GM12878 (cell line): ENCODE measurements around the gene MYCBP2. TPM values are rescaled to one million over a fixed set of nuclear protein-coding genes. Genes with fewer than 3 reads are reported as not detected.

Source experiments
- ATAC-seq: fragments of 200-7000 bp; cut with Tn5 transposase; 3 replicates; pipeline ENCODE4 v1.9.1; 2020; ENCODE audit warnings: mild to moderate bottlenecking, moderate library complexity
- BruUV-seq: library from RNA; stranded (reverse); fragments of 400-500 nt; replicated peaks from 2 replicates; lab custom pipeline; 2021; lab: Mats Ljungman, UMichigan
- CTCF ChIA-PET: fragments of 300-600 bp; sonication (Branson Sonifier 250); formaldehyde crosslinking; extraction: SDS; loops from one replicate; lab custom pipeline; 2021; ENCODE audit warnings: inconsistent platforms; lab: Yijun Ruan, JAX
- POLR2A ChIA-PET: fragments of 350-600 bp; formaldehyde crosslinking; extraction: SDS; loops from one replicate; lab custom pipeline; 2021; ENCODE audit warnings: inconsistent platforms; lab: Charles Lee
- RAD21 ChIA-PET: fragments of 300-600 bp; sonication (Branson Sonifier 250); formaldehyde crosslinking; loops from one replicate; lab custom pipeline; 2023; ENCODE audit warnings: antibody characterized with exemption; ENCODE audit not compliant: unreplicated experiment; lab: Charles Lee
- SMC1A ChIA-PET: fragments of 300-600 bp; sonication (Branson Sonifier 250); formaldehyde crosslinking; loops from one replicate; lab custom pipeline; 2023; ENCODE audit not compliant: unreplicated experiment, uncharacterized antibody; lab: Charles Lee
- DNase-seq: peaks from one replicate; pipeline ENCODE4 v3.0.0-alpha.2; 2011; ENCODE audit warnings: low read depth, low spot score
- FAIRE-seq: peaks from 3 replicates; lab custom pipeline; 2011; peaks lifted over from hg19 to GRCh38; lab: Jason Lieb, UNC
- H2AFZ ChIP-seq: 2 replicates; pipeline ENCODE4 v1.6.0; 2011; ENCODE audit warnings: low read depth, low read length, control low read depth; ENCODE audit not compliant: control insufficient read depth
- H3K27ac ChIP-seq: 2 replicates; pipeline ENCODE4 v1.5.1; 2011; ENCODE audit warnings: control low read depth; ENCODE audit not compliant: control insufficient read depth, insufficient read depth
- H3K27me3 ChIP-seq, 2 experiments: replicated peaks in 1 of 2; 2 replicates each; pipeline versions ENCODE4 v1.6.0 to v1.6.1; 2011; ENCODE audit warnings: low read length in 1 of 2; ENCODE audit not compliant: control insufficient read depth in 2 of 2, insufficient read depth in 2 of 2
- H3K36me3 ChIP-seq, 2 experiments: 2 replicates each; pipeline ENCODE4 v1.5.1; 2011; ENCODE audit warnings: low read length in 1 of 2; ENCODE audit not compliant: control insufficient read depth in 2 of 2, insufficient read depth in 2 of 2
- H3K4me1 ChIP-seq: 2 replicates; pipeline ENCODE4 v1.6.1; 2011; ENCODE audit warnings: mild to moderate bottlenecking, low read length, moderate library complexity, mixed read lengths; ENCODE audit not compliant: control insufficient read depth, insufficient read depth
- H3K4me2 ChIP-seq: 2 replicates; pipeline ENCODE4 v1.6.0; 2011; ENCODE audit warnings: control low read depth; ENCODE audit not compliant: control insufficient read depth, insufficient read depth
- H3K4me3 ChIP-seq: fragments of 200-600 bp; sonication (generic); 2 replicates; pipeline ENCODE4 v1.5.1; 2016
- H3K79me2 ChIP-seq: 2 replicates; pipeline ENCODE4 v1.6.0; 2011; ENCODE audit warnings: low read length; ENCODE audit not compliant: control insufficient read depth, insufficient read depth
- H3K9ac ChIP-seq: 2 replicates; pipeline ENCODE4 v1.8.0; 2011; ENCODE audit warnings: low read length, control low read depth, mixed read lengths; ENCODE audit not compliant: control insufficient read depth, insufficient read depth
- H3K9me3 ChIP-seq: replicated peaks from 3 replicates; pipeline ENCODE4 v1.5.1; 2011; ENCODE audit warnings: mild to moderate bottlenecking, low read length; ENCODE audit not compliant: control insufficient read depth, insufficient read depth
- H4K20me1 ChIP-seq: 2 replicates; pipeline ENCODE4 v1.6.0; 2011; ENCODE audit not compliant: control insufficient read depth, insufficient read depth
- ATF7 ChIP-seq: fragments of 450-650 bp; IDR thresholded peaks from 2 replicates; pipeline ENCODE4 v1.6.1; 2016; ENCODE audit warnings: low read depth, mild to moderate bottlenecking
- FOXM1 ChIP-seq: IDR thresholded peaks from 2 replicates; pipeline ENCODE4 v1.6.1; 2012; ENCODE audit warnings: low read depth, mild to moderate bottlenecking, inconsistent platforms, low read length, moderate library complexity
- ZNF24 ChIP-seq: fragments of 450-650 bp; IDR thresholded peaks from 2 replicates; pipeline ENCODE4 v1.6.1; 2017; ENCODE audit warnings: antibody characterized with exemption, mild to moderate bottlenecking
- WGBS: methylation state at CpG from one replicate; pipeline ENCODE4 v1.1.6; 2016; ENCODE audit warnings: low lambda C conversion rate; ENCODE audit not compliant: insufficient replicate concordance, insufficient coverage; ENCODE audit errors: missing lambda C conversion rate; 5-methylcytosine and 5-hydroxymethylcytosine counted together
- in situ Hi-C: fragments of 300-500 bp; cut with MboI; formaldehyde crosslinking; loops from 9 replicates; pipeline ENCODE4 v1.14.3; 2018; ENCODE audit warnings: mixed read lengths
- intact Hi-C: fragments of 100-400 bp; cut with micrococcal nuclease; formaldehyde crosslinking; loops from one replicate; pipeline ENCODE4 v1.14.2; 2022; ENCODE audit not compliant: unreplicated experiment
- polyA plus RNA-seq, 11 experiments: library from polyadenylated mRNA; depleted of rRNA in 4 of 11; unstranded in 6 of 11; stranded (reverse) in 5 of 11; fragments of >200 nt; fragmentation: Nextera tagmentation in 4 of 11; fragmentation: Illumina TruSeq in 1 of 11; extraction: Ambion mirVana in 4 of 11; extraction: Trizol in 1 of 11; gene quantifications; 1 replicate in 1 of 11; 2 replicates in 10 of 11; pipeline versions ENCODE4 v1.2.1 to v1.2.3, GENCODE V29; 2011 to 2016; ENCODE audit warnings: inconsistent platforms in 2 of 11, missing spikeins in 2 of 11, low read depth in 1 of 11
- total RNA-seq, 4 experiments: library from RNA; depleted of rRNA in 3 of 4; stranded (reverse); fragments of >200 nt in 3 of 4; fragmentation: Illumina TruSeq in 1 of 4; extraction: Trizol in 1 of 4; gene quantifications; 2 replicates each; pipeline versions ENCODE4 v1.2.1 to v1.2.3, GENCODE V29; 2013 to 2021

MYCBP2 gene
- total and polyA plus RNA-seq, 10 of the 15 experiments (the other 5 are each of a cell fraction or from before 2014, with no cell fraction given), result 51.9 to 152 (median 98.2) TPM

GRCh38 chr13:77291774-77292173 lies 35.1 kb downstream of the MYCBP2 start:
- no TSS peak for BruUV-seq
- Histone ChIP-seq H3K4me1 (peaks cover 11% of the 10 kb centered on the region), H3K27me3 (no peaks in the 10 kb centered on the region), H3K4me3 (no peak overlapping the region), H3K27ac (peak overlapping the region; percentile 30; the same call in 1 of the 2 replicates), H2AFZ (no peak overlapping the region), H3K4me2 (no peak overlapping the region), H4K20me1 (no peaks in the 10 kb centered on the region), H3K9me3 (peaks cover 7% of the 10 kb centered on the region), H3K36me3 (peaks cover 6 to 46% of the 10 kb centered on the region in 2 experiments), H3K9ac (no peak overlapping the region), H3K79me2 (peaks cover 42% of the 10 kb centered on the region)
- CTCF ChIA-PET, result interaction anchor here (1.2 to 2.2 kb wide), 3 partner anchors 28 to 186 kb away, joined by 3 to 12 read pairs (median 8); no protein-coding TSS in a partner anchor
- peak; percentile 77 for ATAC-seq
- no peak for TF ChIP-seq FOXM1
- SMC1A ChIA-PET, result interaction anchor here (0.6 to 1.9 kb wide), 11 partner anchors 9 to 269 kb away, joined by 3 to 8 read pairs (median 4); no protein-coding TSS in a partner anchor
- intact Hi-C loops (no loop called here), in situ Hi-C loops (no loop called here)
- RAD21 ChIA-PET, result interaction anchor here (1.0 to 1.3 kb wide), 3 partner anchors 9 to 138 kb away, joined by 4 read pairs; no protein-coding TSS in a partner anchor
- no peak for FAIRE-seq
- no peak for DNase-seq
- POLR2A ChIA-PET, result interaction anchor here (1.0 to 1.2 kb wide), 4 partner anchors 10 to 27 kb away, joined by 3 to 5 read pairs (median 3); no protein-coding TSS in a partner anchor
- 60% methylated on average over 4 of the region's 4 CpGs for WGBS

GRCh38 chr13:77290342-77290741 lies 36.6 kb downstream of the MYCBP2 start:
- Histone ChIP-seq H3K79me2 (peaks cover 29% of the 10 kb centered on the region), H3K27me3 (no peaks in the 10 kb centered on the region), H3K4me2 (no peak overlapping the region; the same call in 1 of the 2 replicates), H3K9ac (no peak overlapping the region), H4K20me1 (no peaks in the 10 kb centered on the region), H3K9me3 (peaks cover 7% of the 10 kb centered on the region), H3K4me3 (no peak overlapping the region), H3K36me3 (peaks cover 4 to 39% of the 10 kb centered on the region in 2 experiments), H3K27ac (no peak overlapping the region), H3K4me1 (peaks cover 11% of the 10 kb centered on the region), H2AFZ (no peak overlapping the region)
- no peak for TF ChIP-seq ATF7
- no peak for TF ChIP-seq ZNF24
- SMC1A ChIA-PET, result interaction anchor here (1.2 to 1.8 kb wide), 5 partner anchors 8 to 188 kb away, joined by 3 to 6 read pairs (median 4); no protein-coding TSS in a partner anchor
- intact Hi-C loops (no loop called here), in situ Hi-C loops (no loop called here)
- no TSS peak for BruUV-seq
- DNase-seq (no peak), FAIRE-seq (no peak), ATAC-seq (no peak)
- CTCF ChIA-PET, result interaction anchor here (2.2 kb wide), 2 partner anchors 29 to 188 kb away, joined by 8 to 12 read pairs; no protein-coding TSS in a partner anchor
- RAD21 ChIA-PET, result no interaction called here
- POLR2A ChIA-PET, result interaction anchor here (0.6 to 0.7 kb wide), 2 partner anchors 22 to 458 kb away, joined by 3 to 4 read pairs; no protein-coding TSS in a partner anchor
- WGBS, result 88% methylated on average over 2 of the region's 2 CpGs
